Measurements from ENCODE around the gene PIP5K1B.
A peak's percentile ranks its signal among the peaks of the same experiment; 100 is the strongest.

The PIP5K1B gene

DNA sequence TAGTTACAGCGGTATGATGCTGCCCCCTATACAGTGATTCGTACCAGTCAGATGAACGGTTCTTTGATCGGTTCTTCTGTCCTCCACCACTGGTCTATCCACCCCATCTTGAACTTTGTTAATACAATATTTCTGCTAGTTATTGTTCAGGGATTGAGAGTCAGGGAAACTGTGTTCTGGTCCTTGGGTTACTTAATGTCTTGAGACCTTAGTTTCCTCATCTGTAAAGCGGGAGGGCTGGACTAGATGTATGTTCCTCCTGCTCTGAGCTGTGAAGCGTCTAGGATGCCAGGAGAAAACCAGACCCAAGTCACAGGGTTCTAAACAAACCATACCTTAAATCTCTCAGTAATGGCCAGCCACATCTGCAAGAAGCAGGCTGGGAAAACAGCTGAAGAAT lies 1.4 kb upstream of the PIP5K1B start:
- Histone ChIP-seq H3K4me1 (ENCODE audit: low read depth, poor library complexity, severe bottlenecking) (peaks cover 35% of the 10 kb centered on the region), H3K9ac (no peak overlapping the region), H2AFZ (ENCODE audit: low read depth) (no peak overlapping the region; the same call in 1 of the 2 replicates), H3K79me2 (ENCODE audit: insufficient read depth, low read depth) (no peaks in the 10 kb centered on the region; the same call in 1 of the 2 replicates), H3K27ac (no peak overlapping the region), H3K27me3 (ENCODE audit: insufficient read depth, low read depth) (no peaks in the 10 kb centered on the region), H3K4me2 (peak overlapping the region; percentile 74; the same call in 1 of the 2 replicates), H3K36me3 (ENCODE audit: insufficient read depth) (no peaks in the 10 kb centered on the region), H3K4me3 (IDR thresholded peaks at IDR 0.05; ENCODE audit: insufficient read depth, low read depth, low read length) (no peak overlapping the region), H4K20me1 (ENCODE audit: insufficient read depth) (no peaks in the 10 kb centered on the region)
- TF ChIP-seq, protein P1, sequence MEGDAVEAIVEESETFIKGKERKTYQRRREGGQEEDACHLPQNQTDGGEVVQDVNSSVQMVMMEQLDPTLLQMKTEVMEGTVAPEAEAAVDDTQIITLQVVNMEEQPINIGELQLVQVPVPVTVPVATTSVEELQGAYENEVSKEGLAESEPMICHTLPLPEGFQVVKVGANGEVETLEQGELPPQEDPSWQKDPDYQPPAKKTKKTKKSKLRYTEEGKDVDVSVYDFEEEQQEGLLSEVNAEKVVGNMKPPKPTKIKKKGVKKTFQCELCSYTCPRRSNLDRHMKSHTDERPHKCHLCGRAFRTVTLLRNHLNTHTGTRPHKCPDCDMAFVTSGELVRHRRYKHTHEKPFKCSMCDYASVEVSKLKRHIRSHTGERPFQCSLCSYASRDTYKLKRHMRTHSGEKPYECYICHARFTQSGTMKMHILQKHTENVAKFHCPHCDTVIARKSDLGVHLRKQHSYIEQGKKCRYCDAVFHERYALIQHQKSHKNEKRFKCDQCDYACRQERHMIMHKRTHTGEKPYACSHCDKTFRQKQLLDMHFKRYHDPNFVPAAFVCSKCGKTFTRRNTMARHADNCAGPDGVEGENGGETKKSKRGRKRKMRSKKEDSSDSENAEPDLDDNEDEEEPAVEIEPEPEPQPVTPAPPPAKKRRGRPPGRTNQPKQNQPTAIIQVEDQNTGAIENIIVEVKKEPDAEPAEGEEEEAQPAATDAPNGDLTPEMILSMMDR (conservative IDR thresholded peaks at IDR 0.05; ENCODE audit: low read depth, low read length) = no peak

DNA sequence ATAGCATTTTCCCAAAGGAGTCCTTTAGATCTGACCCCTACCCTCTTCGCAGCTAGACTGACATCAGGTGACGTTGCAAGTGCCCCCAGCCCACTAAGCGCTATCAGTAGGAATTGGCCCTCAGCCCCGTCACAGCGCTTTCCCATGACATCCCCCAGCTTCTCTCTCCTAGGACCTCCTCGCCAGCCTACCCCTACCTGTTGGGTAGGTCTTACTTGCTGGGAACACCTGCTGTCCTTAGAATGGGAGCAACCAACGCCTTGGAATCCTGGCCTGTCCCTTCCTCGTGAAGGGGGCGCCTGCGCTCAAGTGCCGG lies 584 bp upstream of the PIP5K1B start:
- peak overlapping the region; percentile 48; the same call in 1 of the 2 replicates for H3K9ac ChIP-seq
- H3K27ac ChIP-seq = peak overlapping the region; percentile 58

DNA sequence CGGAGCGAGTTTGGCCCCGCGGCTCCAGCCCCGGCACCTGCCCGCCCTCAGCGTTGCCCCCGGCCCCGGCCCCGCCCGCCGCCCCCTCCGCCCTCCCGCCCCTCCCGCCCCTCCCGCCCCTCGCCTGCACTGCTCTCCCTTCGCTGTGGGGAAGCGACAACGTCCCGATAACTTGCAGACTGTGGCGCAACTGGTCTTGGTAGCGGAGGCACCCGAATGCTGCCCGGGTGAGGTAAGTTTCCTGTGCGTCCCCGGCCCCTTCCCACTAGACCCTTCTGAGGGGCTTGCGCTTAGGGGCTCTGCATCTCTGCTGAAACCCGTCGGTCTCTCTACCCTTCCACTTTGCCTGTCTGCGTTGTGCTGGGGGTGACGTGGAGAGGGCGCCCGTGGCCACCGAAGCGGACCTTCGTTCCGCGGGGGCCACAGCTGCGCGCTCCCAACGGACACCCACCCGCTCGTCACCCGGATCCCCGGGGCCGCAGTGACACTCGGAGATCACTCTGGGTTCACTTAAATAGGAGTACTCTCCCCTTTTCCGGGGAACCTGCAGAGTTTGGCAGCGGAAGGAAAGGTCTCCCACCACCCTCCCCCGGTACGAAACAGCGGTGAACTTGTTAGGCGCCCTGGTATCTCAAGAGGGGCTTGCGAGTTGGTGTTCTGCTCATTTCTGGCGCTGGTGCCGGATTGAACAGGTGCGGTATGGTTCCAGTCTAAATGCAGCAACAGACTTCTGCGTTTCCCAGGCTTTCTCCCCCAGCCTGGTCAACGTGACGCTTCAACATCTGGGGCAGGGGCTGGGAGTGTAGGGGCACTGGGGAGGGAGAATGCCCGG lies 707 bp downstream of the PIP5K1B start:
- peaks cover 44% of the 10 kb centered on the region for H3K4me1 ChIP-seq (ENCODE audit: low read depth, poor library complexity, severe bottlenecking)
- peak overlapping the region; percentile 50; the same call in 1 of the 2 replicates for H3K9ac ChIP-seq
- H3K27me3 ChIP-seq (ENCODE audit: insufficient read depth, low read depth) = no peaks in the 10 kb centered on the region
- H3K36me3 ChIP-seq (ENCODE audit: insufficient read depth) = no peaks in the 10 kb centered on the region
- H3K4me3 ChIP-seq (IDR thresholded peaks at IDR 0.05; ENCODE audit: insufficient read depth, low read depth, low read length) = no peak overlapping the region
- no peaks in the 10 kb centered on the region; the same call in 1 of the 2 replicates for H3K79me2 ChIP-seq (ENCODE audit: insufficient read depth, low read depth)
- H2AFZ ChIP-seq (ENCODE audit: low read depth) = peak overlapping the region; percentile 97
- H4K20me1 ChIP-seq (ENCODE audit: insufficient read depth) = no peaks in the 10 kb centered on the region
- peak overlapping the region; percentile 95 for H3K4me2 ChIP-seq
- peak overlapping the region; percentile 58; the same call in 1 of the 2 replicates for H3K27ac ChIP-seq
- TF ChIP-seq, protein P1 (conservative IDR thresholded peaks at IDR 0.05; ENCODE audit: low read depth, low read length) = no peak

More for the DNA sequence above, 584 bp upstream of the PIP5K1B start:
- no peaks in the 10 kb centered on the region; the same call in 1 of the 2 replicates for H3K79me2 ChIP-seq (ENCODE audit: insufficient read depth, low read depth)
- no peaks in the 10 kb centered on the region for H3K27me3 ChIP-seq (ENCODE audit: insufficient read depth, low read depth)
- no peaks in the 10 kb centered on the region for H4K20me1 ChIP-seq (ENCODE audit: insufficient read depth)
- H3K36me3 ChIP-seq (ENCODE audit: insufficient read depth) = no peaks in the 10 kb centered on the region
- H3K4me2 ChIP-seq = peak overlapping the region; percentile 74
- no peak overlapping the region for H3K4me3 ChIP-seq (IDR thresholded peaks at IDR 0.05; ENCODE audit: insufficient read depth, low read depth, low read length)
- peak overlapping the region; percentile 97 for H2AFZ ChIP-seq (ENCODE audit: low read depth)
- H3K4me1 ChIP-seq (ENCODE audit: low read depth, poor library complexity, severe bottlenecking) = peaks cover 42% of the 10 kb centered on the region
- TF ChIP-seq, protein P1 (conservative IDR thresholded peaks at IDR 0.05; ENCODE audit: low read depth, low read length) = no peak

DNA sequence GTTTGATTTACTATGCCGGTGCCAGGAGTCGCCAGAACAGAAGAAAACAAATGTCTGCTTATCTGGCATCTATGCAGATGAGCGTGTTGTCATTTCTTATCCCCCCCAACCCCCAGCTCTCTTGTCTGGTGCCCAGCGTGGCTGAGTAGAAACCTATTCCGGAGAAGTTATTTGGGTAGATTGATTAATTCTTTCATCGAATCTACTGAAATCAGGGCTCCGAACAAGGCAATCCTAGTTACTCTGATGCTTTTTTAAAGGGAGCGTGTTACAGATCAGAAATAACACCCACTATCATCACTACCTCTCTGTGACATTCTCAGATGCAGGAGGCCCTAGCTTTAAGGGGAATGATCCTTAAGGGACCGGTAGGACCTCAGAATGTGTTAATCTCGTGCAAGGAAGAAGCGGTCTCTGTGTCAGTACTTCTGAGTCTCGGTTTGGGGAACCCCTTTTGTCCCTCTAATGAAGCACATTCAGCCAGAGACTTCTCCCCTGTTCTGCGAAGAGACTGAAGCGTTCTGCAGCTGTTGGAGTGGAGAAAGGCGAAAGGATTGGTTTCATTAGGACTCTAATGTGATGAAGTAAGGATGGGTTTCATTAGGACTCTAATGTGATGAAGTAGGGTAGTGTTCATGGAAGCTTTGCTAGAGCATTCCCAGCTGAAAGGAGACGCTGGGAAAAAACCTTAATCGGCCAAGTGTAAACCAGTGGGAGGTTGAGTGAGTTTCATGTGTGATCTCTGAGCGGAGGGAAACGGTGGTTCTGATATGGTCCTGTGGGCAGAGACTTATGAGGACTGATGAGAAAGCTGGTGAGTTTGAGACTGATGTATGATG lies 1.5 kb downstream of the PIP5K1B start:
- Histone ChIP-seq H3K4me1 (ENCODE audit: low read depth, poor library complexity, severe bottlenecking) (peaks cover 44% of the 10 kb centered on the region), H4K20me1 (ENCODE audit: insufficient read depth) (no peaks in the 10 kb centered on the region), H3K4me2 (peak overlapping the region; percentile 95), H3K27me3 (ENCODE audit: insufficient read depth, low read depth) (no peaks in the 10 kb centered on the region), H3K9ac (peak overlapping the region; percentile 50; the same call in 1 of the 2 replicates), H3K27ac (no peak overlapping the region), H3K4me3 (IDR thresholded peaks at IDR 0.05; ENCODE audit: insufficient read depth, low read depth, low read length) (no peak overlapping the region), H3K79me2 (ENCODE audit: insufficient read depth, low read depth) (no peaks in the 10 kb centered on the region; the same call in 1 of the 2 replicates), H3K36me3 (ENCODE audit: insufficient read depth) (no peaks in the 10 kb centered on the region), H2AFZ (ENCODE audit: low read depth) (peak overlapping the region; percentile 97)
- TF ChIP-seq, protein P1 (conservative IDR thresholded peaks at IDR 0.05; ENCODE audit: low read depth, low read length) = no peak
